NCI-H2171 (cell line): ENCODE results near the gene PPL.
"Not testable (repeated sequence)": the region's sequence is repeated elsewhere in the genome, so short reads cannot be mapped to it uniquely, and the experiment has no call there.

Source experiments
- DNase-seq: peaks from one replicate; lab custom pipeline; 2025; lab: John Stamatoyannopoulos, UW

Gene PPL

GRCh38 chr16:4904942-4905615, 31.9 kb downstream of the PPL start:
- DNase-seq = no peak

GRCh38 chr16:4904108-4904941, 32.6 kb downstream of the PPL start:
- DNase-seq = no peak

- DNase-seq = no peak
Observed at GRCh38 chr16:4902038-4902437, 34.9 kb downstream of the PPL start.

GRCh38 chr16:4900750-4901149, 36.2 kb downstream of the PPL start:
- DNase-seq = no peak

GRCh38 chr16:4900036-4900435, 36.9 kb downstream of the PPL start:
- DNase-seq = no peak

- DNase-seq = no peak
Observed at GRCh38 chr16:4899474-4899846, 37.5 kb downstream of the PPL start.

GRCh38 chr16:4898811-4899473, 38.0 kb downstream of the PPL start:
- no peak for DNase-seq

GRCh38 chr16:4897328-4897727, 39.6 kb downstream of the PPL start:
- DNase-seq = no peak

GRCh38 chr16:4896761-4897160, 40.2 kb downstream of the PPL start:
- not testable (repeated sequence) for DNase-seq

GRCh38 chr16:4895366-4895765, 41.6 kb downstream of the PPL start:
- no peak for DNase-seq

- DNase-seq = no peak
Observed at GRCh38 chr16:4894276-4895150, 42.4 kb downstream of the PPL start.

GRCh38 chr16:4893103-4893862, 43.7 kb downstream of the PPL start:
- no peak for DNase-seq

GRCh38 chr16:4892361-4893102, 44.4 kb downstream of the PPL start:
- no peak for DNase-seq

- no peak for DNase-seq
Observed at GRCh38 chr16:4891886-4892216, 45.1 kb downstream of the PPL start.

- DNase-seq = no peak
Observed at GRCh38 chr16:4891097-4891885, 45.7 kb downstream of the PPL start.

GRCh38 chr16:4890686-4891085, 46.3 kb downstream of the PPL start:
- DNase-seq = no peak

- no peak for DNase-seq
Observed at GRCh38 chr16:4890026-4890425, 46.9 kb downstream of the PPL start.

GRCh38 chr16:4888428-4889135, 48.4 kb downstream of the PPL start:
- no peak for DNase-seq

- DNase-seq = no peak
Observed at GRCh38 chr16:4886151-4886550, 50.8 kb downstream of the PPL start.
